H1 (cell line): ENCODE measurements around the gene GRIK2. TPM values are rescaled to one million over a fixed set of nuclear protein-coding genes. Genes with fewer than 3 reads are reported as not detected.

ENCODE experiments used
- CTCF ChIA-PET: fragments of 300-600 bp; sonication (Branson Sonifier 250); formaldehyde crosslinking; loops from one replicate; lab custom pipeline; 2021; ENCODE audit not compliant: partially characterized antibody; lab: Charles Lee
- POLR2A ChIA-PET: fragments of 300-600 bp; sonication (Branson Sonifier 250); formaldehyde crosslinking; loops from one replicate; lab custom pipeline; 2021; ENCODE audit warnings: inconsistent platforms; ENCODE audit not compliant: partially characterized antibody; lab: Charles Lee
- DNase-seq, 2 experiments: peaks; one replicate each; pipeline versions ENCODE4 v3.0.0 to v3.0.0-alpha.2; 2010 to 2022; ENCODE audit warnings: low spot score in 2 of 2, low read depth in 1 of 2, mixed read lengths in 1 of 2
- FAIRE-seq: peaks from 2 replicates; lab custom pipeline; 2011; peaks lifted over from hg19 to GRCh38; lab: Jason Lieb, UNC
- H2AFZ ChIP-seq: 2 replicates; pipeline ENCODE4 v1.8.1; 2012; ENCODE audit warnings: low read length, inconsistent platforms
- H2AK5ac ChIP-seq: 2 replicates; pipeline ENCODE4 v1.6.1; 2013; ENCODE audit warnings: low read depth, low read length
- H2BK120ac ChIP-seq: replicated peaks from 2 replicates; pipeline ENCODE3; 2013; ENCODE audit warnings: low read depth, low read length, inconsistent platforms
- H2BK12ac ChIP-seq: 2 replicates; pipeline ENCODE4 v1.6.1; 2013; ENCODE audit warnings: low read depth, low read length
- H2BK15ac ChIP-seq: 2 replicates; pipeline ENCODE4 v1.6.1; 2013; ENCODE audit warnings: low read length
- H2BK20ac ChIP-seq: 2 replicates; pipeline ENCODE4 v1.6.1; 2013; ENCODE audit warnings: low read length
- H2BK5ac ChIP-seq: 2 replicates; pipeline ENCODE4 v1.6.1; 2013; ENCODE audit warnings: low read depth, low read length
- H3K14ac ChIP-seq: 2 replicates; pipeline ENCODE4 v1.6.1; 2013; ENCODE audit warnings: inconsistent platforms; ENCODE audit not compliant: insufficient read length
- H3K18ac ChIP-seq: 2 replicates; pipeline ENCODE4 v1.6.1; 2013; ENCODE audit warnings: low read length; ENCODE audit errors: extremely low read depth
- H3K23ac ChIP-seq: 2 replicates; pipeline ENCODE4 v1.6.1; 2013; ENCODE audit warnings: inconsistent platforms; ENCODE audit not compliant: insufficient read length
- H3K23me2 ChIP-seq: 2 replicates; pipeline ENCODE4 v1.6.1; 2013; ENCODE audit warnings: low read depth, low read length
- H3K27ac ChIP-seq: 2 replicates; pipeline ENCODE4 v1.6.1; 2011; ENCODE audit warnings: low read depth, low read length, inconsistent platforms
- H3K27me3 ChIP-seq, 4 experiments: replicated peaks in 1 of 4; 1 replicate in 1 of 4; 2 replicates in 3 of 4; pipeline versions ENCODE4 v1.6.1 to v1.8.1; 2011 to 2013; ENCODE audit warnings: low read length in 3 of 4, mild to moderate bottlenecking in 3 of 4, inconsistent platforms in 2 of 4, mixed read lengths in 2 of 4, moderate library complexity in 1 of 4; ENCODE audit not compliant: control insufficient read depth in 3 of 4, insufficient read depth in 3 of 4; ENCODE audit errors: extremely low read depth in 1 of 4
- H3K36me3 ChIP-seq, 4 experiments: 2 replicates each; pipeline versions ENCODE4 v1.6.1 to v1.8.1; 2011 to 2013; ENCODE audit warnings: mild to moderate bottlenecking in 4 of 4, low read length in 3 of 4, moderate library complexity in 2 of 4, control low read depth in 1 of 4, inconsistent platforms in 1 of 4; ENCODE audit not compliant: insufficient read depth in 4 of 4, control insufficient read depth in 2 of 4
- H3K4ac ChIP-seq: replicated peaks from 2 replicates; pipeline ENCODE3; 2013; ENCODE audit warnings: low read length, low read depth, mixed read lengths, inconsistent platforms; ENCODE audit not compliant: insufficient read length
- H3K4me1 ChIP-seq, 4 experiments: replicated peaks in 1 of 4; 1 replicate in 1 of 4; 2 replicates in 3 of 4; pipeline versions ENCODE4 v1.6.1 to v1.8.1; 2011 to 2013; ENCODE audit warnings: low read length in 3 of 4, inconsistent platforms in 2 of 4, mixed read lengths in 1 of 4; ENCODE audit not compliant: insufficient read depth in 4 of 4, control insufficient read depth in 3 of 4
- H3K4me2 ChIP-seq, 2 experiments: 2 replicates each; pipeline versions ENCODE4 v1.6.1 to v1.8.1; 2011 to 2013; ENCODE audit warnings: low read depth in 2 of 2, low read length in 2 of 2, control low read depth in 1 of 2, inconsistent platforms in 1 of 2, mild to moderate bottlenecking in 1 of 2; ENCODE audit not compliant: insufficient read depth in 1 of 2
- H3K4me3 ChIP-seq, 4 experiments: fragments of 200-600, 300-600 bp in 1 of 4; sonication (generic), shearing (Covaris generic), sonication (Bioruptor Twin) in 1 of 4; 2 replicates each; pipeline versions ENCODE4 v1.5.1 to v1.8.1; 2011 to 2016; ENCODE audit warnings: low read length in 4 of 4, low read depth in 3 of 4, control low read depth in 2 of 4, inconsistent platforms in 2 of 4, mild to moderate bottlenecking in 2 of 4, mixed read lengths in 1 of 4, moderate library complexity in 1 of 4; ENCODE audit not compliant: insufficient read depth in 2 of 4; ENCODE audit errors: extremely low read depth in 1 of 4
- H3K56ac ChIP-seq: replicated peaks from 2 replicates; pipeline ENCODE3; 2013; ENCODE audit warnings: low read depth, mild to moderate bottlenecking, mixed read lengths, low read length, inconsistent platforms; ENCODE audit not compliant: insufficient read length
- H3K79me1 ChIP-seq: 2 replicates; pipeline ENCODE4 v1.6.1; 2013; ENCODE audit warnings: low read depth, low read length, control low read depth
- H3K79me2 ChIP-seq, 2 experiments: 2 replicates each; pipeline versions ENCODE4 v1.6.1 to v1.8.1; 2012 to 2013; ENCODE audit warnings: low read length in 2 of 2, mild to moderate bottlenecking in 2 of 2, inconsistent platforms in 1 of 2; ENCODE audit not compliant: insufficient read depth in 2 of 2, control insufficient read depth in 1 of 2
- H3K9ac ChIP-seq, 4 experiments: replicated peaks in 1 of 4; 1 replicate in 1 of 4; 2 replicates in 3 of 4; pipeline versions ENCODE4 v1.6.1 to v1.8.1; 2011 to 2013; ENCODE audit warnings: low read depth in 3 of 4, low read length in 3 of 4, control low read depth in 2 of 4, mild to moderate bottlenecking in 2 of 4, moderate library complexity in 2 of 4, inconsistent platforms in 1 of 4; ENCODE audit errors: extremely low read depth in 1 of 4
- H3K9me3 ChIP-seq, 2 experiments: 2 replicates each; pipeline versions ENCODE4 v1.6.1 to v1.8.1; 2012 to 2013; ENCODE audit warnings: mild to moderate bottlenecking in 2 of 2, moderate library complexity in 2 of 2, control low read depth in 1 of 2, inconsistent platforms in 1 of 2, low read depth in 1 of 2, low read length in 1 of 2, mixed read lengths in 1 of 2; ENCODE audit not compliant: insufficient read depth in 2 of 2
- H4K20me1 ChIP-seq, 2 experiments: replicated peaks in 1 of 2; 2 replicates each; pipeline versions ENCODE3 to v1.8.1; 2011 to 2013; ENCODE audit warnings: inconsistent platforms in 2 of 2, low read length in 2 of 2, mild to moderate bottlenecking in 1 of 2; ENCODE audit not compliant: insufficient read depth in 2 of 2, control insufficient read depth in 1 of 2
- H4K5ac ChIP-seq: 2 replicates; pipeline ENCODE4 v1.6.1; 2013; ENCODE audit warnings: low read length, low read depth, mixed read lengths, inconsistent platforms; ENCODE audit not compliant: insufficient read length
- H4K8ac ChIP-seq: 2 replicates; pipeline ENCODE4 v1.8.0; 2013; ENCODE audit warnings: mild to moderate bottlenecking, moderate library complexity, low read length, inconsistent platforms; ENCODE audit not compliant: insufficient read depth; ENCODE audit errors: extremely low read depth
- H4K91ac ChIP-seq: replicated peaks from 2 replicates; pipeline ENCODE3; 2013; ENCODE audit warnings: low read length, mixed read lengths, inconsistent platforms; ENCODE audit not compliant: insufficient read length
- CHD1 ChIP-seq: IDR thresholded peaks from 2 replicates; pipeline ENCODE4 v1.6.1; 2012; ENCODE audit warnings: low read depth, low read length, improper control_type of control experiment
- EGR1 ChIP-seq: IDR thresholded peaks from 2 replicates; pipeline ENCODE4 v1.6.1; 2011; ENCODE audit warnings: low read depth, low read length, borderline replicate concordance
- POLR2A ChIP-seq, 2 experiments: IDR thresholded peaks; 1 replicate in 1 of 2; 2 replicates in 1 of 2; pipeline ENCODE4 v1.6.1; 2011; ENCODE audit warnings: low read depth in 2 of 2, low read length in 2 of 2, mild to moderate bottlenecking in 2 of 2; ENCODE audit errors: control extremely low read depth in 1 of 2
- RFX5 ChIP-seq: IDR thresholded peaks from 2 replicates; pipeline ENCODE4 v1.6.1; 2011; ENCODE audit warnings: low read depth, low read length, improper control_type of control experiment, borderline replicate concordance
- SUZ12 ChIP-seq: fragments of 200-600 bp; sonication (generic); IDR thresholded peaks from 2 replicates; pipeline ENCODE4 v1.6.1; 2012; ENCODE audit warnings: mild to moderate bottlenecking, inconsistent platforms, low read length, moderate library complexity, mixed read lengths
- WGBS, 2 experiments: shearing (Covaris generic) in 1 of 2; methylation state at CpG; one replicate each; pipeline versions ENCODE4 v1.1.6 to v1.1.7; 2013 to 2015; ENCODE audit warnings: low lambda C conversion rate in 2 of 2, mixed read lengths in 2 of 2, inconsistent platforms in 1 of 2, low coverage in 1 of 2, missing lambda C conversion rate in 1 of 2; ENCODE audit not compliant: insufficient replicate concordance in 2 of 2, insufficient coverage in 1 of 2, insufficient read length in 1 of 2; ENCODE audit errors: extremely low coverage in 1 of 2, missing lambda C conversion rate in 1 of 2; 5-methylcytosine and 5-hydroxymethylcytosine counted together
- polyA plus RNA-seq, 7 experiments: library from polyadenylated mRNA; depleted of rRNA in 3 of 7; stranded (reverse) in 5 of 7; unstranded in 2 of 7; fragments of >200 nt in 5 of 7; fragments of 200-250 nt in 2 of 7; gene quantifications; 1 replicate in 5 of 7; 2 replicates in 1 of 7; 4 replicates in 1 of 7; pipeline versions ENCODE4 v1.2.1 to v1.2.3, GENCODE V29; 2011 to 2013; ENCODE audit warnings: missing spikeins in 2 of 7, mixed read lengths in 2 of 7
- total RNA-seq: library from RNA; stranded (reverse); fragmentation: NEBNext Ultra II Directional; extraction: Animal tissue kit (Norgen Biotek cat#: 25700); gene quantifications from 2 replicates; pipeline ENCODE4 v1.2.1, GENCODE V29; 2021
- TF ChIP-seq, protein P1 (sequence below): IDR thresholded peaks from 2 replicates; pipeline ENCODE4 v1.6.1; 2012; ENCODE audit warnings: inconsistent platforms

Gene GRIK2
- total and polyA plus RNA-seq, 2 of the 8 experiments (the other 6 are each of a cell fraction or from before 2014, with no cell fraction given): 1.8 to 2.2 TPM

GRCh38 chr6:101845621-101846020 is 452.1 kb downstream of the GRIK2 start:
- ChIA-PET POLR2A (no interaction called here), CTCF (no interaction called here)
- WGBS, 2 experiments: 95% methylated on average over 1 of the region's 1 CpG; no CpG with 5 or more reads in 1 of the 2 experiments
- H3K79me2 ChIP-seq: no peaks in the 10 kb centered on the region
- TF ChIP-seq POLR2A (IDR thresholded peaks at IDR 0.05; ENCODE audit: control extremely low read depth in 1 of 2, low read depth in 2 of 2, low read length in 2 of 2): no peak
- TF ChIP-seq, protein P1, sequence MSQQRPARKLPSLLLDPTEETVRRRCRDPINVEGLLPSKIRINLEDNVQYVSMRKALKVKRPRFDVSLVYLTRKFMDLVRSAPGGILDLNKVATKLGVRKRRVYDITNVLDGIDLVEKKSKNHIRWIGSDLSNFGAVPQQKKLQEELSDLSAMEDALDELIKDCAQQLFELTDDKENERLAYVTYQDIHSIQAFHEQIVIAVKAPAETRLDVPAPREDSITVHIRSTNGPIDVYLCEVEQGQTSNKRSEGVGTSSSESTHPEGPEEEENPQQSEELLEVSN: no peak
- TF ChIP-seq EGR1: no peak
- TF ChIP-seq CHD1: no peak
- TF ChIP-seq SUZ12: no peak
- TF ChIP-seq RFX5: no peak
- H3K4me1 ChIP-seq: peaks cover 0 to 13% (median 5%) of the 10 kb centered on the region in 4 experiments; a peak in 4 of 7 replicates
- no peaks in the 10 kb centered on the region for H4K20me1 ChIP-seq
- H3K79me1 ChIP-seq: no peaks in the 10 kb centered on the region
- FAIRE-seq (no peak), DNase-seq (no peak)
- no peaks in the 10 kb centered on the region for H3K36me3 ChIP-seq
- H3K23me2 ChIP-seq: no peaks in the 10 kb centered on the region
- H3K4me3 ChIP-seq: no peak overlapping the region
- H2BK15ac ChIP-seq: no peak overlapping the region
- H3K18ac ChIP-seq: no peak overlapping the region
- H4K5ac ChIP-seq: no peak overlapping the region
- H2BK5ac ChIP-seq: no peak overlapping the region
- no peaks in the 10 kb centered on the region for H3K9me3 ChIP-seq
- H3K14ac ChIP-seq: no peak overlapping the region
- no peak overlapping the region for H2BK120ac ChIP-seq
- no peak overlapping the region for H3K56ac ChIP-seq
- H3K4me2 ChIP-seq: no peak overlapping the region
- H3K27ac ChIP-seq: no peak overlapping the region
- no peak overlapping the region for H3K9ac ChIP-seq
- no peak overlapping the region for H2AFZ ChIP-seq
- H2AK5ac ChIP-seq: no peak overlapping the region
- H2BK12ac ChIP-seq: no peak overlapping the region
- no peak overlapping the region for H4K91ac ChIP-seq
- H4K8ac ChIP-seq: no peak overlapping the region
- H3K4ac ChIP-seq: no peak overlapping the region
- no peaks in the 10 kb centered on the region for H3K27me3 ChIP-seq
- H3K23ac ChIP-seq: no peak overlapping the region
- H2BK20ac ChIP-seq: no peak overlapping the region
